Smooth muscle cell (in vitro differentiated cells): ENCODE results near the gene DENND5A. TPM values are rescaled to one million over a fixed set of nuclear protein-coding genes. Genes with fewer than 3 reads are reported as not detected.
"Not testable (repeated sequence)": the region's sequence is repeated elsewhere in the genome, so short reads cannot be mapped to it uniquely, and the experiment has no call there.

Experiments used
- DNase-seq: peaks from one replicate; lab custom pipeline; 2025; ENCODE audit not compliant: unreplicated experiment; lab: John Stamatoyannopoulos, UW
- H2AFZ ChIP-seq: fragments of 200-600 bp; sonication (generic); 2 replicates; pipeline ENCODE4 v1.6.0; 2016; ENCODE audit warnings: antibody characterized with exemption, low read depth, mild to moderate bottlenecking
- H3F3A ChIP-seq: fragments of 200-600 bp; sonication (generic); 2 replicates; pipeline ENCODE4 v1.6.0; 2017; ENCODE audit warnings: antibody characterized with exemption, low read depth
- H3K27ac ChIP-seq: fragments of 200-600 bp; sonication (generic); 2 replicates; pipeline ENCODE4 v1.5.1; 2016; ENCODE audit warnings: low read depth, mild to moderate bottlenecking
- H3K27me3 ChIP-seq: fragments of 200-600 bp; sonication (generic); 2 replicates; pipeline ENCODE4 v1.6.1; 2016; ENCODE audit warnings: low read depth, mild to moderate bottlenecking
- H3K36me3 ChIP-seq: fragments of 200-600 bp; sonication (generic); 2 replicates; pipeline ENCODE4 v1.5.1; 2016; ENCODE audit warnings: low read depth
- H3K4me1 ChIP-seq: fragments of 200-600 bp; sonication (generic); 2 replicates; pipeline ENCODE4 v1.5.1; 2016; ENCODE audit warnings: low read depth
- H3K4me2 ChIP-seq: fragments of 200-600 bp; sonication (generic); 2 replicates; pipeline ENCODE4 v1.6.0; 2016; ENCODE audit warnings: mild to moderate bottlenecking
- H3K4me3 ChIP-seq: fragments of 200-600 bp; sonication (generic); 2 replicates; pipeline ENCODE4 v1.5.1; 2016; ENCODE audit warnings: mild to moderate bottlenecking
- H3K79me2 ChIP-seq: fragments of 200-600 bp; sonication (generic); 2 replicates; pipeline ENCODE4 v1.6.0; 2016; ENCODE audit warnings: low read depth, mild to moderate bottlenecking
- H3K9ac ChIP-seq: fragments of 200-600 bp; sonication (generic); 2 replicates; pipeline ENCODE4 v1.6.0; 2016; ENCODE audit warnings: low read depth
- H3K9me3 ChIP-seq: fragments of 200-600 bp; sonication (generic); replicated peaks from 2 replicates; pipeline ENCODE4 v1.5.1; 2016; ENCODE audit warnings: low read depth
- H4K20me1 ChIP-seq: fragments of 200-600 bp; sonication (generic); 2 replicates; pipeline ENCODE4 v1.6.0; 2016; ENCODE audit warnings: low read depth
- CTCF ChIP-seq: fragments of 200-600 bp; sonication (generic); IDR thresholded peaks from 2 replicates; pipeline ENCODE4 v1.5.1; 2017; ENCODE audit warnings: borderline replicate concordance, mild to moderate bottlenecking, antibody characterized with exemption; ENCODE audit not compliant: insufficient read depth, poor library complexity, severe bottlenecking
- WGBS: methylation state at CpG from one replicate; pipeline ENCODE4 v1.1.7; 2016; ENCODE audit warnings: low lambda C conversion rate; 5-methylcytosine and 5-hydroxymethylcytosine counted together
- polyA plus RNA-seq: library from polyadenylated mRNA; unstranded; fragments of >200 nt; fragmentation: Nextera tagmentation; extraction: Ambion mirVana; gene quantifications from 2 replicates; pipeline ENCODE4 v1.2.1, GENCODE V29; 2016
- total RNA-seq: library from RNA; depleted of rRNA; stranded (reverse); fragments of >200 nt; gene quantifications from 2 replicates; pipeline ENCODE4 v1.2.3, GENCODE V29; 2014

Gene DENND5A
- total and polyA plus RNA-seq, 2 experiments from 2014 or later, result 42.0 to 66.1 TPM

DNA sequence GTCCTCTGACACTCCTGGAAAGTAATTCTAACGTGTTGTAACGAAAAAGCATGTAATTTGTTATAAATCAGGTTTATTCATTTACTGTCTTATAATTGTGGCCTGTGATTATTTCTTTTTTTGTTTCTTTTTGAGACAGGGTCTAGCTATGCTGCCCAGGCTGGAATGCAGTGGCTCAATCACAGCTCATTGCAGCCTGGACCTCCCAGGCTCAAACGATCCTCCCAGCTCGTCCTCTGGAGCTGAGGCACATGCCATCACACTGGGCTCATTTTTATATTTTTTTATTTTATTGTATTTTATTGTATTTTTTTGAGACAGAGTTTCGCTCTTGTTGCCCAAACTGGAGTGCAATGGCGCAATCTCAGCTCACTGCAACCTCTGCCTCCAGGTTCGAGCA, 15.9 kb downstream of the DENND5A start:
- no peak overlapping the region for H2AFZ ChIP-seq
- WGBS, result 97% methylated on average over 7 of the region's 7 CpGs
- H3K27ac ChIP-seq, result no peak overlapping the region
- H3F3A ChIP-seq, result no peaks in the 10 kb centered on the region
- no peak overlapping the region for H3K4me3 ChIP-seq
- TF ChIP-seq CTCF, result no peak
- no peak overlapping the region for H3K9ac ChIP-seq
- no peaks in the 10 kb centered on the region for H3K36me3 ChIP-seq
- peaks cover 100% of the 10 kb centered on the region for H4K20me1 ChIP-seq
- H3K27me3 ChIP-seq, result no peaks in the 10 kb centered on the region
- H3K4me1 ChIP-seq, result no peaks in the 10 kb centered on the region
- no peak overlapping the region for H3K4me2 ChIP-seq
- H3K79me2 ChIP-seq, result peaks cover 100% of the 10 kb centered on the region
- DNase-seq, result no peak
- H3K9me3 ChIP-seq, result no peaks in the 10 kb centered on the region

GRCh38 chr11:9247863-9248262, 17.3 kb downstream of the DENND5A start:
- no peaks in the 10 kb centered on the region for H3K27me3 ChIP-seq
- no peaks in the 10 kb centered on the region for H3F3A ChIP-seq
- DNase-seq, result no peak
- H4K20me1 ChIP-seq, result peaks cover 100% of the 10 kb centered on the region
- H3K79me2 ChIP-seq, result peaks cover 100% of the 10 kb centered on the region
- TF ChIP-seq CTCF, result no peak
- no peaks in the 10 kb centered on the region for H3K4me1 ChIP-seq
- H3K9ac ChIP-seq, result no peak overlapping the region
- no peaks in the 10 kb centered on the region for H3K36me3 ChIP-seq
- no peak overlapping the region for H3K4me3 ChIP-seq
- H2AFZ ChIP-seq, result no peak overlapping the region
- no peak overlapping the region for H3K4me2 ChIP-seq
- WGBS, result 96% methylated on average over 3 of the region's 3 CpGs
- no peaks in the 10 kb centered on the region for H3K9me3 ChIP-seq
- H3K27ac ChIP-seq, result no peak overlapping the region

DNA sequence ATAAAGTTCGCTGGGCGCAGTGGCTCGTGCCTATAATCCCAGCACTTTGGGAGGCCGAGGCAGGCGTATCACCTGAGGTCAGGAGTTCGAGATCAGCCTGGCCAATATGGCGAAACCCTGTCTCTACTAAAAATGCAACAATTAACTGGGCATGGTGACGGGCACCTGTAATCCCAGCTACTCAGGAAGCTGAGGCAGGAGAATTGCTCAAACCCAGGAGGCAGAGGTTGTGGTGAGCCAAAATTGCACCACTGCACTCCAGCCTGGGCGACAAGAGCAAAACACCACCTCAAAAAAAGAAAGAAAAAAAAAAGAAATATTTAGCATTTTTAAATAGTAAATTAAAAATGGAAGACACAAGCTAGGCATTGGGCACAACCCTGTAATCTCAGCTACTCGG, 28.9 kb downstream of the DENND5A start:
- not testable (repeated sequence) for H3K9ac ChIP-seq, H3F3A ChIP-seq, DNase-seq, H3K27ac ChIP-seq, H3K4me2 ChIP-seq, H3K36me3 ChIP-seq, H3K27me3 ChIP-seq, H3K9me3 ChIP-seq, H3K4me3 ChIP-seq, H2AFZ ChIP-seq
- Histone ChIP-seq H4K20me1 (peaks cover 99% of the 10 kb centered on the region), H3K4me1 (peaks cover 12% of the 10 kb centered on the region), H3K79me2 (peaks cover 100% of the 10 kb centered on the region)
- WGBS, result 97% methylated on average over 10 of the region's 10 CpGs

GRCh38 chr11:9232482-9232881, 32.7 kb downstream of the DENND5A start:
- no peaks in the 10 kb centered on the region for H3K36me3 ChIP-seq
- no peak overlapping the region for H3K4me2 ChIP-seq
- H3K27ac ChIP-seq, result no peak overlapping the region
- no peaks in the 10 kb centered on the region for H3K9me3 ChIP-seq
- H3K4me3 ChIP-seq, result no peak overlapping the region
- WGBS, result 81% methylated on average over 3 of the region's 3 CpGs
- peaks cover 98% of the 10 kb centered on the region for H4K20me1 ChIP-seq
- no peak for DNase-seq
- no peaks in the 10 kb centered on the region for H3K27me3 ChIP-seq
- peaks cover 5% of the 10 kb centered on the region for H3F3A ChIP-seq
- no peak overlapping the region for H2AFZ ChIP-seq
- TF ChIP-seq CTCF, result no peak
- peaks cover 19% of the 10 kb centered on the region for H3K4me1 ChIP-seq
- peaks cover 100% of the 10 kb centered on the region for H3K79me2 ChIP-seq
- H3K9ac ChIP-seq, result no peak overlapping the region
